ENCODE results near the gene RAPGEF2. TPM values are rescaled to one million over a fixed set of nuclear protein-coding genes. Genes with fewer than 3 reads are reported as not detected.

The RAPGEF2 gene
- total RNA-seq, 1 experiment from 2014 or later: 21.9 TPM

DNA sequence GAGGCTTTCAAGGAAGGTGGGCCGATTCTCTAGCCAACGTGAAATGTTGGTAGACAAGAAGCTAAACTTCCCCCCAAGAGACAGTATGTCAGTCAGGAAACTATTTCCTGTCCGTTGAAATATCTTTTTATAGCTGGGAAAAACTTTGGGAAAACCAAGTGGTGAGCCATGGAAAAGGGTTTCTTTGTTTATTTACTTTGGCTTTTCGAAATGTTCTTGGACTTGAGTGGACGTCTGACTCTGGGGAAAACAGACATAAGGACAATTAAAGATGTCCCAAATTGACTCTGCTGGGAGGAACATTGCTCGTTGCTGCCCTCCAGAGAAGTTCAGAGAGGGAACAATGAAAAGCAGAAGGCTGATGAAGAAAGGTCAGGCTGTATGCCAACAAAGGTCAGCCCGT is 295.4 kb downstream of the RAPGEF2 start:
- DNase-seq (ENCODE audit: low read depth): peak; percentile 74

- DNase-seq (ENCODE audit: low read depth): peak; percentile 78
Observed at GRCh38 chr4:159400558-159401225, 297.8 kb downstream of the RAPGEF2 start.

GRCh38 chr4:159401226-159401712 is 298.4 kb downstream of the RAPGEF2 start:
- DNase-seq (ENCODE audit: low read depth): no peak

GRCh38 chr4:159401791-159402380 is 299.0 kb downstream of the RAPGEF2 start:
- DNase-seq (ENCODE audit: low read depth): peak; percentile 92

Data from LHCN-M2 (cell line).